Stomach smooth muscle (tissue), 2 donors: ENCODE measurements around the gene PTPRN2.
"Not testable (repeated sequence)": the region's sequence is repeated elsewhere in the genome, so short reads cannot be mapped to it uniquely, and the experiment has no call there.

Experiments
- H3K27ac ChIP-seq: one replicate; pipeline ENCODE4 v1.7.0; 2013; ENCODE audit warnings: mild to moderate bottlenecking, low read length, inconsistent platforms
- H3K27me3 ChIP-seq, 2 donors: one replicate each; pipeline ENCODE4 v1.7.0; 2013; ENCODE audit warnings: low read length in 2 of 2; ENCODE audit not compliant: insufficient read depth in 2 of 2, control insufficient read depth in 1 of 2
- H3K36me3 ChIP-seq, 2 donors: one replicate each; pipeline ENCODE4 v1.7.0; 2013; ENCODE audit warnings: low read length in 2 of 2; ENCODE audit not compliant: control insufficient read depth in 2 of 2, insufficient read depth in 2 of 2
- H3K4me1 ChIP-seq: one replicate; pipeline ENCODE4 v1.7.0; 2013; ENCODE audit warnings: low read length; ENCODE audit not compliant: control insufficient read depth, insufficient read depth
- H3K4me3 ChIP-seq, 2 donors: one replicate each; pipeline ENCODE4 v1.7.0; 2013; ENCODE audit warnings: low read length in 2 of 2
- H3K9ac ChIP-seq, 2 donors: one replicate each; pipeline ENCODE4 v1.7.0; 2013; ENCODE audit warnings: low read length in 2 of 2, mild to moderate bottlenecking in 1 of 2
- H3K9me3 ChIP-seq, 2 donors: one replicate each; pipeline ENCODE4 v1.7.0; 2013; ENCODE audit warnings: low read length in 2 of 2; ENCODE audit not compliant: control insufficient read depth in 2 of 2
- donor health status: healthy.
- donor health status: Pancreatic carcinoma.

The PTPRN2 gene

GRCh38 chr7:157513682-157514081, 1073.9 kb downstream of the PTPRN2 start:
- no peaks in the 10 kb centered on the region for H3K4me1 ChIP-seq
- H3K36me3 ChIP-seq = no peaks in the 10 kb centered on the region
- no peak overlapping the region for H3K27ac ChIP-seq
- H3K27me3 ChIP-seq = peaks cover 5 to 6% of the 10 kb centered on the region in 2 donors
- no peak overlapping the region for H3K9ac ChIP-seq
- no peak overlapping the region for H3K4me3 ChIP-seq
- H3K9me3 ChIP-seq = peaks cover 0 to 5% of the 10 kb centered on the region in 2 donors

DNA sequence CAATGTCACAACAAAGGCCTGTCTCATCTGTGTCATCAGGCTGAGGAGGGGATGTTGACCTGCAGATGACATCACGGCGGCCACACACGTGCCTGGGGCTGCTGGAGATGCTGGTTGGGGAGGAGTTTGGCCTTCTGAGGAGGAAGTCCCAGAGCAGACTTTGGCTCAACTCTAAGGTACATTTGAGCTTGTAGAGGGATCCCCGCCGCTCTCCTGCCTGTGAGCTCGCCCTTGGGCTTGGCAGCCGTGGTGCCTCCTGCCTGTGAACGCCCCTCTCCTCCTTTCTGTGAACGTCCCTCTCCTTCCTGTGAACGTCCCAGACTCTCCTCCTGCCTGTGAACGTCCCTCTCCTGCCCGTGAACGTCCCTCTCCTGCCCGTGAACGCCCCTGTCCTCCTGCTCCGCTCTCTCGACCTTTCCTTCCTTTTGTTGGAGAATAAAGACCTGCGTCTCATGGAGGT, 1074.4 kb downstream of the PTPRN2 start:
- Histone ChIP-seq H3K4me1 (no peaks in the 10 kb centered on the region), H3K9me3 (peaks cover 0 to 5% of the 10 kb centered on the region in 2 donors), H3K9ac (no peak overlapping the region), H3K27me3 (peaks cover 4 to 9% of the 10 kb centered on the region in 2 donors), H3K4me3 (no peak overlapping the region), H3K27ac (no peak overlapping the region), H3K36me3 (no peaks in the 10 kb centered on the region)

DNA sequence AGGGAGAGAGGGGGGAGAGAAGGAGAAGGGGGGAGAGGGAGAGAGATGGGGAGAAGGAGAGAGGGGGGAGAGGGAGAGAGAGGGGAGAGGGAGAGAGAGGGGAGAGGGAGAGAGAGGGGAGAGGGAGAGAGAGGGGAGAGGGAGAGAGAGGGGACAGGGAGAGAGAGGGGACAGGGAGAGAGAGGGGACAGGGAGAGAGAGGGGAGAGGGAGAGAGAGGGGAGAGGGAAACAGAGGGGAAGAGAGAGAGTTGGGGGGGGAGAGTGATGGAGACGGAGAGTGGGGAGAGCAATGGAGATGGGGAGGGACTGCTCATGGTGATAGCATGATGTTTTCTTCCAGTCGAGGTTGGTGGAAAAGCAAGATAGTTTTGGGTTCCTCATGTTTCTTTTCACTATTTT, 1078.4 kb downstream of the PTPRN2 start:
- Histone ChIP-seq H3K36me3 (no peaks in the 10 kb centered on the region), H3K27ac (no peak overlapping the region), H3K27me3 (peaks cover 5% of the 10 kb centered on the region in 2 donors), H3K9ac (no peak overlapping the region), H3K9me3 (peaks cover 0 to 13% of the 10 kb centered on the region in 2 donors), H3K4me3 (no peak overlapping the region), H3K4me1 (no peaks in the 10 kb centered on the region)

GRCh38 chr7:157508477-157508881, 1079.1 kb downstream of the PTPRN2 start:
- peaks cover 5% of the 10 kb centered on the region in 2 donors for H3K27me3 ChIP-seq
- no peak overlapping the region for H3K27ac ChIP-seq
- no peak overlapping the region for H3K4me3 ChIP-seq
- peaks cover 0 to 13% of the 10 kb centered on the region in 2 donors for H3K9me3 ChIP-seq
- H3K4me1 ChIP-seq = no peaks in the 10 kb centered on the region
- H3K9ac ChIP-seq = no peak overlapping the region
- no peaks in the 10 kb centered on the region for H3K36me3 ChIP-seq

- Histone ChIP-seq H3K4me1 (no peaks in the 10 kb centered on the region), H3K27ac (no peak overlapping the region), H3K36me3 (no peaks in the 10 kb centered on the region), H3K27me3 (peaks cover 5% of the 10 kb centered on the region in 2 donors), H3K4me3 (no peak overlapping the region), H3K9ac (no peak overlapping the region), H3K9me3 (peaks cover 0 to 8% of the 10 kb centered on the region in 2 donors)
Measured at GRCh38 chr7:157507987-157508386, 1079.6 kb downstream of the PTPRN2 start.

DNA sequence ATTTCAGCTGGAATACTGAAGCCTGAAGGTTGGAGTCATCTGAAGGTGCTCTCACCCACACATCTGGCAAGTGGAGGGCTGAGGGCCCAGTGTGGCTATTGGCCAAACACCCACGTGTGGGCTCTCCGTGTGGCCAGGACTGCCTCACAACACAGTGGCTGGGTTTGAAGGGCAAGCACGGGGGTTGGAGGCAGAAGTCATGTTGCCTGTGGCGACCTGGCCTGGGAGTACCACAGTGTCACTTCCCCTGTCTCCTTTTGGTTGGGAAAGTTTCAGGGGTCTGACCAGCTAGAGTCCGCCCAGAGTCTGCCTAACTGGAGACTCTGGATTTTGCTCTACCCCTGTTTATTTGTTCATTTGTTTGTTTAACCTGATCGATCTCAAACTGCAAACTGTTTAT, 1081.4 kb downstream of the PTPRN2 start:
- Histone ChIP-seq H3K36me3 (no peaks in the 10 kb centered on the region), H3K27me3 (peaks cover 5% of the 10 kb centered on the region in 2 donors), H3K4me1 (no peaks in the 10 kb centered on the region), H3K27ac (no peak overlapping the region), H3K4me3 (no peak overlapping the region), H3K9ac (no peak overlapping the region), H3K9me3 (peaks cover 0 to 8% of the 10 kb centered on the region in 2 donors)

DNA sequence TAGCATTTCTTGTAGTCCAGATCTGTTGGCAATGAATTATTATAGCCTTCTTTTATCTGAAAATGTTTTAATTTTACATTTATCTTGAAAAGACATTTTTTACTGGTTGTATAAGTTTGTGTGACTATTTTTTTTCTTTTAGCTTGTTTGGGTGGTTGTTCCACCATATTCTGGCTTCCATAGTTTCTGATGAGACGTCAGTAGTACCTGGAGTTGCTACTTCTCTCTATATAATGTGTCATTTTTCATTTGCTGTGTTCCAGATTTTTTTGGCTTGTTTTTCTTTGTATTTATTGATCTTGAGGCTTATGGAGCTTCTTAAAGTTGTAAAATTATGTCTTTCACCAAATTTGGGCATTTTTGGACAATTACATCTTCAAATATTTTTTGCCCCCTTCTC, 1082.0 kb downstream of the PTPRN2 start:
- Histone ChIP-seq H3K4me1 (no peaks in the 10 kb centered on the region), H3K9me3 (peaks cover 0 to 8% of the 10 kb centered on the region in 2 donors)

GRCh38 chr7:157503229-157503628, 1084.4 kb downstream of the PTPRN2 start:
- H3K9me3 ChIP-seq = peaks cover 0 to 8% of the 10 kb centered on the region in 2 donors

More for the DNA sequence above, 1082.0 kb downstream of the PTPRN2 start:
- peaks cover 5% of the 10 kb centered on the region in 2 donors for H3K27me3 ChIP-seq
- H3K9ac ChIP-seq = no peak overlapping the region
- H3K27ac ChIP-seq = no peak overlapping the region
- H3K36me3 ChIP-seq = no peaks in the 10 kb centered on the region
- H3K4me3 ChIP-seq = no peak overlapping the region

GRCh38 chr7:157502701-157503111, 1084.9 kb downstream of the PTPRN2 start:
- H3K27ac ChIP-seq = no peak overlapping the region
- H3K4me1 ChIP-seq = no peaks in the 10 kb centered on the region
- H3K9me3 ChIP-seq = peaks cover 0 to 8% of the 10 kb centered on the region in 2 donors
- H3K9ac ChIP-seq = no peak overlapping the region
- no peaks in the 10 kb centered on the region for H3K36me3 ChIP-seq
- H3K27me3 ChIP-seq = peaks cover 0 to 2% of the 10 kb centered on the region in 2 donors
- H3K4me3 ChIP-seq = no peak overlapping the region

More at GRCh38 chr7:157503229-157503628, 1084.4 kb downstream of the PTPRN2 start:
- Histone ChIP-seq H3K36me3 (no peaks in the 10 kb centered on the region), H3K27me3 (peaks cover 1 to 3% of the 10 kb centered on the region in 2 donors), H3K4me3 (no peak overlapping the region), H3K27ac (no peak overlapping the region), H3K9ac (no peak overlapping the region), H3K4me1 (no peaks in the 10 kb centered on the region)

- no peaks in the 10 kb centered on the region for H3K4me1 ChIP-seq
- H3K4me3 ChIP-seq = no peak overlapping the region
- H3K27ac ChIP-seq = no peak overlapping the region
- H3K9ac ChIP-seq = no peak overlapping the region
- H3K9me3 ChIP-seq = peaks cover 0 to 8% of the 10 kb centered on the region in 2 donors
- peaks cover 0 to 2% of the 10 kb centered on the region in 2 donors for H3K27me3 ChIP-seq
- no peaks in the 10 kb centered on the region for H3K36me3 ChIP-seq
Measured at GRCh38 chr7:157501581-157501980, 1086.0 kb downstream of the PTPRN2 start.

DNA sequence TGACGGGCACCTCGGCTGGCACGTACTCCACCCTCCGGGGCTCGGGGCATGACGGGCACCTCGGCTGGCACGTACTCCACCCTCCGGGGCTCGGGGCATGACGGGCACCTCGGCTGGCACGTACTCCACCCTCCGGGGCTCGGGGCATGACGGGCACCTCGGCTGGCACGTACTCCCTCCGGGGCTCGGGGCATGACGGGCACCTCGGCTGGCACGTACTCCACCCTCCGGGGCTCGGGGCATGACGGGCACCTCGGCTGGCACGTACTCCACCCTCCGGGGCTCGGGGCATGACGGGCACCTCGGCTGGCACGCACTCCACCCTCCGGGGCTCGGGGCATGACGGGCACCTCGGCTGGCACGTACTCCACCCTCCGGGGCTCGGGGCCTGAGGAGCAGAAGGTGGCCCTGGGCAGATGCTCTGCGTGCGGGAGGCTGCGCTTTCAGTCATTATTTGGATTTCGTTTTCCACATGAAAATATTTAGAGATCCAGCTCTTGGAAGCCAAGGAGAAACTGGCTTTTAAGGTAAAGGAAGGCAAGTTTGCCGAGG, 1086.6 kb downstream of the PTPRN2 start:
- H3K9ac ChIP-seq, H3K9me3 ChIP-seq, H3K36me3 ChIP-seq, H3K27me3 ChIP-seq, H3K27ac ChIP-seq, H3K4me1 ChIP-seq, H3K4me3 ChIP-seq: not testable (repeated sequence)
